T-helper 17 cell (primary cell): Measurements from ENCODE around the gene FLNB. TPM values are rescaled to one million over a fixed set of nuclear protein-coding genes. Genes with fewer than 3 reads are reported as not detected.

ENCODE experiments used
- ATAC-seq: fragments of 150-1000 bp; cut with Tn5 transposase; 2 replicates; pipeline ENCODE4 v1.10.0; 2021; ENCODE audit warnings: mild to moderate bottlenecking, moderate library complexity
- DNase-seq, 3 donors: peaks; one replicate each; pipeline versions ENCODE4 v3.0.0 to v3.0.0-alpha.2; 2020 to 2021
- H3K9me3 ChIP-seq: one replicate; pipeline ENCODE4 v1.7.0; 2013; ENCODE audit warnings: low read length, mild to moderate bottlenecking; ENCODE audit not compliant: control insufficient read depth, poor library complexity, severe bottlenecking
- H3K27ac Mint-ChIP-seq: one replicate; pipeline ENCODE4 v1.8.0; 2022; ENCODE audit warnings: mild to moderate bottlenecking, moderate library complexity, mixed read lengths
- H3K27me3 Mint-ChIP-seq: one replicate; pipeline ENCODE4 v1.8.0; 2022; ENCODE audit warnings: mixed read lengths
- H3K36me3 Mint-ChIP-seq: one replicate; pipeline ENCODE4 v1.8.0; 2022; ENCODE audit warnings: low read depth, mixed read lengths
- H3K4me1 Mint-ChIP-seq: one replicate; pipeline ENCODE4 v1.8.0; 2022; ENCODE audit warnings: mild to moderate bottlenecking, mixed read lengths
- H3K4me3 Mint-ChIP-seq: one replicate; pipeline ENCODE4 v1.8.0; 2022; ENCODE audit warnings: mild to moderate bottlenecking, moderate library complexity, mixed read lengths
- total RNA-seq, 4 donors: library from RNA in 2 of 4; stranded (reverse) in 2 of 4; gene quantifications; one replicate each; pipeline ENCODE4 v1.2.3 and lab custom pipeline; 2022 to 2026

Gene FLNB
- total RNA-seq, 2 donors from 2014 or later = 41.1 to 42.5 TPM

DNA sequence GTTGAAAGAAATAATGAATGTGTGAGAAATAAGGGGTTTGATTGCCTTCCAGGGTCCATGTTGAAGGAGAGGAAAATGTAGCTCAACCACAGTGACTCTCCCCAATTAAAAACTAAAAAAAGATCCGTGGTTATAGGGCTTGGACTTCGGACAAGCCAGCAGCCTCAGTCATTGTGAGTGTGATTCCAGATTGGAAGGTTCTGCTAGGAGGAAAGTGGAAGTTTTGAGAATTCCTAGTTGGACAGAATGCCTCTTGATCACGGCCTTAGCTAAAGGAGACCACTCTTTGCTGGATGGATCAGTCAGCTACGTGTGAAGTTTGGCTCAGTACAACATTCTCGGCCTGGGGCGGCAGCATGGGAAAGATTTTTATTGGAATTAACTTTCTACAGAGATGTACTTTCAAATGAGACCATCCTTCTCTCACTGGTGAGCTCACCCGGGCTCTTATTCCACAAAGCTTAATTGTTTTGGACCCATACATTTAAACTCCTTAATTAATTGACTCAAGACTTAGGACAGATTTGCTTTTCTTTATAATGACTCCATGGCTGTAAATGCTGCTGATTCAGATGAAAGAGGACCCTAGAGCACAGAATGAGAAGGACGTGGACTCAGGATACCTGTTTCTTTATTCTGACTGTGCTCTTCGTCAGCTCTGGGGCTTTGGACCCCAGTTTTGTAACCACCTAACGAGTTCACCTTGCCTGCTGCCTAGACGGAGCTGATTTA is 27.5 kb downstream of the FLNB start:
- Mint-ChIP-seq H3K27me3 (no peaks in the 10 kb centered on the region), H3K4me3 (peak overlapping the region; percentile 69), H3K27ac (peak overlapping the region; percentile 95), H3K36me3 (peaks cover 3% of the 10 kb centered on the region), H3K4me1 (peaks cover 30% of the 10 kb centered on the region)
- DNase-seq = no peak
- H3K9me3 ChIP-seq = no peaks in the 10 kb centered on the region
- no peak for ATAC-seq

DNA sequence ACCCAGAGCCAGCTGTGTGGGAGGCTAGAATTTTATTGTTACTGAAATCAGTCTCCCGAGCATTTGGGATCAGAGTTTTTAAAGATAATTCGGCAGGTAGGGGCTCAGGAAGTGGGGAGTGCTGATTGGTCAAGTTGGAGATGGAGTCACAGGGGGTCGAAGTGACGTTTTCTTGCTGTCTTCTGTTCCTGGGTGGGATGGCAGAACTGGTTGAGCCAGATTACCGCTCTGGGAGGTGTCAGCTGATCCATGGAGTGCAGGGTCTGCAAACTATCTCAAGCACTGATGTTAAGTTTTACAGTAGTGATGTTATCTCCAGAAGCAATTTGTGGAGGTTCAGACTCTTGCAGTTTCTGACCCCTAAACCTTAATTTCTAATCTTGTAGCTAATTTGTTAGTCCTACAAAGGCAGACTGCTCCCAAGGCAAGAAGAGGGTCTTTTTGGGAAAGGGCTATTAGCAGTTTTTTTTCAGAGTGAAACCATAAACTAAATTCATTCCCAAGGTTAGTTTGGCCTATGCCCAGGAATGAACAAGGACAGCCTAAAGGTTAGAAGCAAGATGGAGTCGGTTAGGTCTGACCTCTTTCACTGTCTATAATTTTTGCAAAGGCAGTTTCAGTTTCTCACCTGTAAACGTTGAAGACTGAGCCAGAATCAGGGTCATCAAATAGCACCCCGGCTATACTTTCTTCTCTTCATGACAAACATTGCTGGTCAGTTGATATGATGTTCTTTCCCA is 28.2 kb downstream of the FLNB start:
- no peaks in the 10 kb centered on the region for H3K9me3 ChIP-seq
- ATAC-seq = no peak
- H3K27ac Mint-ChIP-seq = peak overlapping the region; percentile 95
- peaks cover 3% of the 10 kb centered on the region for H3K36me3 Mint-ChIP-seq
- no peaks in the 10 kb centered on the region for H3K27me3 Mint-ChIP-seq
- no peak overlapping the region for H3K4me3 Mint-ChIP-seq
- H3K4me1 Mint-ChIP-seq = peaks cover 32% of the 10 kb centered on the region
- no peak for DNase-seq

GRCh38 chr3:58037141-58037910 is 29.1 kb downstream of the FLNB start:
- peak overlapping the region; percentile 95 for H3K27ac Mint-ChIP-seq
- no peaks in the 10 kb centered on the region for H3K27me3 Mint-ChIP-seq
- no peak for DNase-seq
- H3K9me3 ChIP-seq = no peaks in the 10 kb centered on the region
- peak overlapping the region; percentile 63 for H3K4me3 Mint-ChIP-seq
- ATAC-seq = no peak
- peaks cover 32% of the 10 kb centered on the region for H3K4me1 Mint-ChIP-seq
- peaks cover 3% of the 10 kb centered on the region for H3K36me3 Mint-ChIP-seq

GRCh38 chr3:58038675-58039292 is 30.6 kb downstream of the FLNB start:
- Mint-ChIP-seq H3K27ac (peak overlapping the region; percentile 95), H3K4me3 (no peak overlapping the region), H3K4me1 (peaks cover 31% of the 10 kb centered on the region), H3K36me3 (no peaks in the 10 kb centered on the region), H3K27me3 (no peaks in the 10 kb centered on the region)
- DNase-seq = no peak
- no peak for ATAC-seq
- H3K9me3 ChIP-seq = no peaks in the 10 kb centered on the region

- Mint-ChIP-seq H3K27ac (no peak overlapping the region), H3K4me3 (no peak overlapping the region)
These were observed 31.4 kb downstream of the FLNB start for GRCh38 chr3:58039601-58040000.

GRCh38 chr3:58041182-58041825 is 33.1 kb downstream of the FLNB start:
- Mint-ChIP-seq H3K27ac (peak overlapping the region; percentile 24), H3K36me3 (no peaks in the 10 kb centered on the region), H3K4me1 (peaks cover 15% of the 10 kb centered on the region), H3K4me3 (no peak overlapping the region), H3K27me3 (no peaks in the 10 kb centered on the region)
- no peak for DNase-seq
- no peak for ATAC-seq
- H3K9me3 ChIP-seq = no peaks in the 10 kb centered on the region

More at GRCh38 chr3:58039601-58040000, 31.4 kb downstream of the FLNB start:
- peaks cover 31% of the 10 kb centered on the region for H3K4me1 Mint-ChIP-seq
- ATAC-seq = no peak
- no peak for DNase-seq
- no peaks in the 10 kb centered on the region for H3K27me3 Mint-ChIP-seq
- H3K9me3 ChIP-seq = no peaks in the 10 kb centered on the region
- no peaks in the 10 kb centered on the region for H3K36me3 Mint-ChIP-seq

GRCh38 chr3:58041826-58042324 is 33.7 kb downstream of the FLNB start:
- ATAC-seq = peak; percentile 57
- Mint-ChIP-seq H3K27ac (peak overlapping the region; percentile 24), H3K36me3 (peaks cover 2% of the 10 kb centered on the region), H3K4me1 (peaks cover 15% of the 10 kb centered on the region), H3K4me3 (no peak overlapping the region), H3K27me3 (no peaks in the 10 kb centered on the region)
- H3K9me3 ChIP-seq = no peaks in the 10 kb centered on the region
- no peak for DNase-seq

GRCh38 chr3:58042947-58043707 is 34.9 kb downstream of the FLNB start:
- peaks cover 12% of the 10 kb centered on the region for H3K4me1 Mint-ChIP-seq
- DNase-seq = no peak
- H3K27ac Mint-ChIP-seq = peak overlapping the region; percentile 49
- H3K27me3 Mint-ChIP-seq = no peaks in the 10 kb centered on the region
- no peaks in the 10 kb centered on the region for H3K9me3 ChIP-seq
- no peak overlapping the region for H3K4me3 Mint-ChIP-seq
- H3K36me3 Mint-ChIP-seq = peaks cover 2% of the 10 kb centered on the region
- ATAC-seq = no peak

- H3K4me3 Mint-ChIP-seq = no peak overlapping the region
- H3K27ac Mint-ChIP-seq = peak overlapping the region; percentile 49
- no peaks in the 10 kb centered on the region for H3K27me3 Mint-ChIP-seq
- peaks cover 2% of the 10 kb centered on the region for H3K36me3 Mint-ChIP-seq
- DNase-seq (no peak), ATAC-seq (no peak)
- no peaks in the 10 kb centered on the region for H3K9me3 ChIP-seq
- H3K4me1 Mint-ChIP-seq = peaks cover 10% of the 10 kb centered on the region
These were observed 35.7 kb downstream of the FLNB start for GRCh38 chr3:58043933-58044332.

- no peaks in the 10 kb centered on the region for H3K9me3 ChIP-seq
- Mint-ChIP-seq H3K4me1 (peaks cover 10% of the 10 kb centered on the region), H3K36me3 (peaks cover 2% of the 10 kb centered on the region), H3K4me3 (no peak overlapping the region), H3K27ac (no peak overlapping the region), H3K27me3 (no peaks in the 10 kb centered on the region)
- DNase-seq (no peak), ATAC-seq (no peak)
These were observed 36.7 kb downstream of the FLNB start for GRCh38 chr3:58044691-58045483.

GRCh38 chr3:58047826-58048225 is 39.6 kb downstream of the FLNB start:
- H3K4me1 Mint-ChIP-seq = peaks cover 8% of the 10 kb centered on the region
- no peak for DNase-seq
- peak overlapping the region; percentile 27 for H3K27ac Mint-ChIP-seq
- ATAC-seq = no peak
- H3K27me3 Mint-ChIP-seq = no peaks in the 10 kb centered on the region
- no peak overlapping the region for H3K4me3 Mint-ChIP-seq
- no peaks in the 10 kb centered on the region for H3K9me3 ChIP-seq
- peaks cover 2% of the 10 kb centered on the region for H3K36me3 Mint-ChIP-seq
